ENCODE data around the gene PRKG1.

Gene PRKG1

GRCh38 chr10:51188008-51188407 is 113.7 kb downstream of the PRKG1 start:
- no peaks in the 10 kb centered on the region for H3F3A ChIP-seq (ENCODE audit: insufficient read depth)
- no peaks in the 10 kb centered on the region for H3K79me2 ChIP-seq (ENCODE audit: insufficient read depth, low read length)
- no peak overlapping the region for H3K4me2 ChIP-seq (ENCODE audit: low read depth, low read length, poor library complexity, severe bottlenecking)
- no peak overlapping the region for H3K4me3 ChIP-seq (ENCODE audit: insufficient read depth, low read length, poor library complexity, severe bottlenecking)
- H3K36me3 ChIP-seq (ENCODE audit: low read length), result no peaks in the 10 kb centered on the region
- TF ChIP-seq CTCF (IDR thresholded peaks at IDR 0.05; ENCODE audit: insufficient read depth, low read length, poor library complexity, severe bottlenecking), result no peak
- TF ChIP-seq EZH2phosphoT487 (conservative IDR thresholded peaks at IDR 0.05; ENCODE audit: low read length), result no peak
- no peak overlapping the region for H2AFZ ChIP-seq (ENCODE audit: low read depth, low read length, severe bottlenecking)
- no peaks in the 10 kb centered on the region for H4K20me1 ChIP-seq (ENCODE audit: low read depth, low read length)
- H3K27me3 ChIP-seq (ENCODE audit: low read length), result no peaks in the 10 kb centered on the region
- H3K27ac ChIP-seq (ENCODE audit: low read depth, low read length), result no peak overlapping the region
- H3K9me3 ChIP-seq (ENCODE audit: insufficient read depth, low read length), result no peaks in the 10 kb centered on the region
- H3K9ac ChIP-seq (ENCODE audit: low read length), result no peak overlapping the region
- H3K9me2 ChIP-seq (replicated peaks; ENCODE audit: insufficient read depth, low read length), result no peaks in the 10 kb centered on the region

DNA sequence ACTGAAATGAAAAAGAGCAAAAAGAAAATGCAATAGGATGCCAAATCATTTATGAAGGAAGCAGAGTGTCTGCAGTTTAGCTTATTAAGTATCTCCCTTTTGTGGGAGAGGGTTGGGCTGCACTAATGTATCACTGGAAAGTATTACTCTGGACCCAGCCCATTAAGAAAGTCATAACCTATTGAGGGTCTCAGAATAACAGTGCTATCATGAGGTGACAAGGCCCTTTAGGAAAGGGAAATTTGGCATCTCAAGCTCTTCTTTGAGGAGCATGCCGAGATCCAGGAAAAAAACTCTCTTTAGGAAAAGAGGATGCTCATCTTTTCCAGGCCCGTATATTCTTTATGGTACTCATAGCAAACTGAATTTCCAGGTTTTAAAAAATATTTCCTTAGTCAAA is 114.6 kb downstream of the PRKG1 start:
- Histone ChIP-seq H3K9ac (ENCODE audit: low read length) (no peak overlapping the region), H3K27me3 (ENCODE audit: low read length) (no peaks in the 10 kb centered on the region), H3K79me2 (ENCODE audit: insufficient read depth, low read length) (no peaks in the 10 kb centered on the region), H3F3A (ENCODE audit: insufficient read depth) (no peaks in the 10 kb centered on the region), H4K20me1 (ENCODE audit: low read depth, low read length) (no peaks in the 10 kb centered on the region), H3K27ac (ENCODE audit: low read depth, low read length) (no peak overlapping the region), H3K36me3 (ENCODE audit: low read length) (no peaks in the 10 kb centered on the region), H3K9me2 (replicated peaks; ENCODE audit: insufficient read depth, low read length) (no peaks in the 10 kb centered on the region), H2AFZ (ENCODE audit: low read depth, low read length, severe bottlenecking) (no peak overlapping the region), H3K9me3 (ENCODE audit: insufficient read depth, low read length) (no peaks in the 10 kb centered on the region), H3K4me3 (ENCODE audit: insufficient read depth, low read length, poor library complexity, severe bottlenecking) (no peak overlapping the region), H3K4me2 (ENCODE audit: low read depth, low read length, poor library complexity, severe bottlenecking) (no peak overlapping the region)
- no peak for TF ChIP-seq CTCF (IDR thresholded peaks at IDR 0.05; ENCODE audit: insufficient read depth, low read length, poor library complexity, severe bottlenecking)
- TF ChIP-seq EZH2phosphoT487 (conservative IDR thresholded peaks at IDR 0.05; ENCODE audit: low read length), result no peak

DNA sequence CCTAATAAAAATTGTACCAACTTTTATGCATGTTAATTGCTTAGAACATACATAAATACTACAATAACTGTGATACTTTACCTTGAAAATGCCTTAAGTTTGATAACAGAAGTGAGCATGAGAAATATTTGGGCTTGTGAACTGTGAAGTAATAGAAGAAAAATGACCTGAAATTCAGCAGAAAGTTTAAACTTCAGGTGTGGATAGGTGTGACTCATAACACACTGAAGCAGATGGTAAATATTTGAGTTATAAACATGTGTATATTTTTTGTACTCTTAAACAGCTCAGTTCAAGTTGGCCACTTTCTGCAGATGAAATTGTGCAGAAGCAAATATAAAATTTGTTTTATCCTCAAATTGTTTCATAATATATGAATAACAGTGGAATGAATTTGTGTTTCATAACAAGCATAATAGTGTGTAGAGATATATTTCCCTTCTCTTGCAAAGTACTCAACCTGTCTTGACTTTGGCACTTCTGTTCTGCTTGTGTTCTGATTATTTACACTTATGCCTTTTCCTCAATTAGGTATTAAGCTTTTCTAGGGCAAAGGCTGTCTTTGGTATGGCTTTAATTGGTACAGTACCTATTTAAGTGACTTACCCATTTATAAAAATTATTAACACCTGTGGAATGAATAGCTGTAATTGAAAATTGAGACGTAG is 122.4 kb downstream of the PRKG1 start:
- TF ChIP-seq CTCF (IDR thresholded peaks at IDR 0.05; ENCODE audit: insufficient read depth, low read length, poor library complexity, severe bottlenecking), result no peak
- Histone ChIP-seq H4K20me1 (ENCODE audit: low read depth, low read length) (no peaks in the 10 kb centered on the region), H3F3A (ENCODE audit: insufficient read depth) (no peaks in the 10 kb centered on the region), H3K27ac (ENCODE audit: low read depth, low read length) (no peak overlapping the region), H2AFZ (ENCODE audit: low read depth, low read length, severe bottlenecking) (no peak overlapping the region), H3K4me3 (ENCODE audit: insufficient read depth, low read length, poor library complexity, severe bottlenecking) (no peak overlapping the region), H3K4me2 (ENCODE audit: low read depth, low read length, poor library complexity, severe bottlenecking) (no peak overlapping the region), H3K79me2 (ENCODE audit: insufficient read depth, low read length) (no peaks in the 10 kb centered on the region), H3K36me3 (ENCODE audit: low read length) (no peaks in the 10 kb centered on the region), H3K9me2 (replicated peaks; ENCODE audit: insufficient read depth, low read length) (no peaks in the 10 kb centered on the region), H3K9ac (ENCODE audit: low read length) (no peak overlapping the region), H3K27me3 (ENCODE audit: low read length) (no peaks in the 10 kb centered on the region), H3K9me3 (ENCODE audit: insufficient read depth, low read length) (no peaks in the 10 kb centered on the region)
